Stimulated activated naive CD8-positive, alpha-beta T cell treated with anti-CD3 and anti-CD28 coated beads, Interleukin-15, Interleukin-2, amounts not matched to agents 100 ng/mL and 50 ng/mL, for 24 hours (primary cell): Measurements from ENCODE around the gene CFAP45.

ENCODE experiments used
- H3K27ac Mint-ChIP-seq: one replicate; pipeline ENCODE4 v1.8.0; 2021; ENCODE audit warnings: mild to moderate bottlenecking, mixed read lengths
- H3K27me3 Mint-ChIP-seq: one replicate; pipeline ENCODE4 v1.8.0; 2021; ENCODE audit warnings: mixed read lengths
- H3K36me3 Mint-ChIP-seq: one replicate; pipeline ENCODE4 v1.8.0; 2021; ENCODE audit warnings: low read depth, mixed read lengths
- H3K4me1 Mint-ChIP-seq: one replicate; pipeline ENCODE4 v1.8.0; 2021; ENCODE audit warnings: low read depth, mixed read lengths
- H3K4me3 Mint-ChIP-seq: one replicate; pipeline ENCODE4 v1.8.0; 2021; ENCODE audit warnings: mild to moderate bottlenecking, mixed read lengths
- H3K9me3 Mint-ChIP-seq: one replicate; pipeline ENCODE4 v1.8.0; 2021; ENCODE audit warnings: mixed read lengths

The CFAP45 gene

GRCh38 chr1:159848326-159848725 lies 51.6 kb downstream of the CFAP45 start:
- Mint-ChIP-seq H3K36me3 (no peaks in the 10 kb centered on the region), H3K27me3 (no peaks in the 10 kb centered on the region), H3K4me3 (no peak overlapping the region), H3K9me3 (no peaks in the 10 kb centered on the region), H3K27ac (no peak overlapping the region), H3K4me1 (no peaks in the 10 kb centered on the region)

DNA sequence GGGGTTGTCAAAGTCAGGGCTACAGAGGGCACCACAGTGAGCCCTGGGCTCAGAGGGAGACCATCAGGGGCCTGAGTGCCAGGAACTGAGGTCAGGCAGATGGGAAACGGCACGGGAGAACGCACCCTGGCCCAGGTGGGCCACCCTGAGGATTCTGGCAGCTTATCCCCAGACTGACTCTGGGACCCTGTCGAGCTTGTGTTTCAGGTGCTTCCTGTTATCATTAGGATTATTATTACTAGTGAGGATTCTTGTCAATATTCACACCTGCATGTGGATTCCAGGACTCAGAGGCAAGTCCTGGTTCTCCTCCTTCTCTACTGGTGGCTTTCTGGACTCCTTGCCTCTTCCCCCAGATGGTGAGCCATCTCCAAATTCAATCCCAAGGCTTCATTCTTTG lies 52.7 kb downstream of the CFAP45 start:
- H3K4me1 Mint-ChIP-seq = no peaks in the 10 kb centered on the region
- no peak overlapping the region for H3K27ac Mint-ChIP-seq
- H3K9me3 Mint-ChIP-seq = no peaks in the 10 kb centered on the region
- H3K36me3 Mint-ChIP-seq = no peaks in the 10 kb centered on the region
- H3K27me3 Mint-ChIP-seq = no peaks in the 10 kb centered on the region
- no peak overlapping the region for H3K4me3 Mint-ChIP-seq

- no peak overlapping the region for H3K27ac Mint-ChIP-seq
- H3K4me1 Mint-ChIP-seq = no peaks in the 10 kb centered on the region
- no peaks in the 10 kb centered on the region for H3K9me3 Mint-ChIP-seq
- no peak overlapping the region for H3K4me3 Mint-ChIP-seq
- H3K27me3 Mint-ChIP-seq = no peaks in the 10 kb centered on the region
- no peaks in the 10 kb centered on the region for H3K36me3 Mint-ChIP-seq
These were observed 54.0 kb downstream of the CFAP45 start for GRCh38 chr1:159845751-159846629.

DNA sequence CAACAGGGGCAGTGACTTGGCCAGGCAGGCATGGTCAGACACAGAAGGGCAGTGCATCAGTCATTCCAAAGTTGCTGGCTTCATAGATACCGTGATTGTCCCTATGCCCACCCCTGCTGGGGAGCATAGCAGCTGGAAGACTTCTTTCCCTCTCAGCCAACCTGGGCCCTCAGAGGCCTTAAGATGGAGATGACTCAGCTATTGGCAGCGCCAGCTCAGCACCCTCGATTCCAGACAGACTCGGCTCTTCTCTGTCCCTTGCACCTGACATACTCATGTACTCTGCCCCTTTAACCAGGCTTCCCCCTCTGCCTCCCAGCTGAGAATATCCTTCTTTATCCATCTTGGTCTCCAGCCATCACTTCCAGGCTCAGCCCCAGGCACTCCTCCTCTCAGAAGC lies 56.5 kb downstream of the CFAP45 start:
- Mint-ChIP-seq H3K4me1 (peaks cover 16% of the 10 kb centered on the region), H3K36me3 (no peaks in the 10 kb centered on the region), H3K4me3 (no peak overlapping the region), H3K27me3 (no peaks in the 10 kb centered on the region), H3K9me3 (no peaks in the 10 kb centered on the region), H3K27ac (no peak overlapping the region)

GRCh38 chr1:159841749-159842148 lies 58.2 kb downstream of the CFAP45 start:
- Mint-ChIP-seq H3K4me1 (peaks cover 22% of the 10 kb centered on the region), H3K9me3 (no peaks in the 10 kb centered on the region), H3K4me3 (no peak overlapping the region), H3K27me3 (no peaks in the 10 kb centered on the region), H3K27ac (no peak overlapping the region), H3K36me3 (no peaks in the 10 kb centered on the region)

DNA sequence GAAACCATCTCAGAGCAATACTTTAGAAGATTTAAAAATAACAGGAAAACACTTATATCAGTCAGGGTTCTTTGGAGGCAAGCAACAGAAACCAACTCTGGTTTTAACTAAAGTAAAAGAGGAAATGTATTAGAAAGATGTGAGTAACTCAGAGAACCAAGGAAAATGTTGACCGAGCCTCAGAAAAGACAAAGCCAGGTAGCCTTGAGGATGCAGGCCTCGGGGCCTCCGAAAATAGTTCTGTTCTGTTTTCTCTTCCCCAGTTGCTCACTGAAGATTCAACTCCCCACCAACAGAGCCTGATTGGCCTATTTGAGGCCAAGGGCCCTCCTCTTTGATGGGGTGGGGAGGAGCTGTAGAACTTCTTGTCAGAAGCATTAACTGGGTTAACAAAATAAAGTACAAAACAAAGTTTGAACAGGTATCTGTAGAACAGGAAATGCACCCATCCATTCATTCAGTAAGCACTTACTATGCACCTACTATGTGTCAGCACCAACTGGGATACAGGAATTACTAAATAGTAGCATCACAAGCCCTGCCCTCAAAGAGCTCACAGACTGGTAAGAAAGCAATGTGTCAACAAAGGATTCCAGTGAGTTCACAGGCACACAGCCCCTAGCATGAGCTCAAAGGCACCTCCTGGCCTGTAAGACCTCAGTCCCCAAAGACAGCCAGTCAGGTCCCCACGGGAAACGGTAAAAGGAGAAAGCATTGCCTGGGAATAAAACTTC lies 60.7 kb downstream of the CFAP45 start:
- Mint-ChIP-seq H3K9me3 (no peaks in the 10 kb centered on the region), H3K36me3 (no peaks in the 10 kb centered on the region), H3K27ac (peak overlapping the region; percentile 23)

DNA sequence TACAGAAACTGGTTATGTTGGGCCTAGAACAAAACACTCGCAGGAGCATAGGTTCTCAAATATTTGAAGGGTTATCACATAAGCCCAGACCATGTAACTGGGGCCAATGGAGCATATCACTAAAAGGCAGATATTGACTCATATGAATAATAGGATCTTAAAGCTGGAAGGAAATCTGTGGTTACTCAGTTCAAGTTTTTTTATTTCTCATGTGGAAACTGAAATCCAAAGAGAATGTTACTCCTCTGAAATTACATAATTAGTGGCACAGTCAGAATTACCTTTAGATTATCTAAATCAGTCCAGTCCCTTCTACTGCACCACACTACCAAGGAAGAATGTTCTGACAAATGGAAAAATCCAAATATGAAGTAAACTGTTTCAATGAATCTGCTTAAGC lies 61.2 kb downstream of the CFAP45 start:
- Mint-ChIP-seq H3K27me3 (no peaks in the 10 kb centered on the region), H3K4me1 (peaks cover 22% of the 10 kb centered on the region), H3K9me3 (no peaks in the 10 kb centered on the region), H3K27ac (peak overlapping the region; percentile 23), H3K36me3 (no peaks in the 10 kb centered on the region), H3K4me3 (no peak overlapping the region)

More for the DNA sequence above, 60.7 kb downstream of the CFAP45 start:
- Mint-ChIP-seq H3K27me3 (no peaks in the 10 kb centered on the region), H3K4me3 (no peak overlapping the region), H3K4me1 (peaks cover 22% of the 10 kb centered on the region)

GRCh38 chr1:159835862-159836525 lies 64.0 kb downstream of the CFAP45 start:
- Mint-ChIP-seq H3K4me3 (no peak overlapping the region), H3K4me1 (peaks cover 22% of the 10 kb centered on the region), H3K27ac (no peak overlapping the region), H3K27me3 (no peaks in the 10 kb centered on the region), H3K36me3 (no peaks in the 10 kb centered on the region), H3K9me3 (no peaks in the 10 kb centered on the region)

DNA sequence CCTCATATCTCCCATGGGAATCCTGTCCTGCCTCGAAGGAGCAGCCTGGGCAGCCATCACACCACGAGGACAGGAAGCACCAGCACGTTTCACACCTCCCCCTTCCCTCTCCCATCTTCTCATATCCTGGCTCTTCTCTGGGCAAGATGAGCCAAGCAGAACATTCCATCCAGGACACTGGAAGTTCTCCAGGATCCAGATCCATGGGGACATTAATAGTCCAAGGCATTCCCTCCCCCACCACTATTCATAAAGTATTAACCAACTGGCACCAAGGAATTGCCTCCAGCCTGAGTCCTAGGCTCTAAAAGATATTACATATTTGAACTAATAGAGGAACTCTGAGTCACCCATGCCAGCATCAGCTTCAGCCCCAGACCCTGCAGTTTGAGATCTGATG lies 64.6 kb downstream of the CFAP45 start:
- no peaks in the 10 kb centered on the region for H3K36me3 Mint-ChIP-seq
- no peaks in the 10 kb centered on the region for H3K9me3 Mint-ChIP-seq
- H3K27ac Mint-ChIP-seq = no peak overlapping the region
- peaks cover 22% of the 10 kb centered on the region for H3K4me1 Mint-ChIP-seq
- H3K27me3 Mint-ChIP-seq = no peaks in the 10 kb centered on the region
- H3K4me3 Mint-ChIP-seq = no peak overlapping the region

- peaks cover 20% of the 10 kb centered on the region for H3K4me1 Mint-ChIP-seq
- H3K36me3 Mint-ChIP-seq = no peaks in the 10 kb centered on the region
- no peaks in the 10 kb centered on the region for H3K9me3 Mint-ChIP-seq
- H3K4me3 Mint-ChIP-seq = no peak overlapping the region
- H3K27me3 Mint-ChIP-seq = no peaks in the 10 kb centered on the region
- H3K27ac Mint-ChIP-seq = no peak overlapping the region
These were observed 67.7 kb downstream of the CFAP45 start for GRCh38 chr1:159832309-159832708.

DNA sequence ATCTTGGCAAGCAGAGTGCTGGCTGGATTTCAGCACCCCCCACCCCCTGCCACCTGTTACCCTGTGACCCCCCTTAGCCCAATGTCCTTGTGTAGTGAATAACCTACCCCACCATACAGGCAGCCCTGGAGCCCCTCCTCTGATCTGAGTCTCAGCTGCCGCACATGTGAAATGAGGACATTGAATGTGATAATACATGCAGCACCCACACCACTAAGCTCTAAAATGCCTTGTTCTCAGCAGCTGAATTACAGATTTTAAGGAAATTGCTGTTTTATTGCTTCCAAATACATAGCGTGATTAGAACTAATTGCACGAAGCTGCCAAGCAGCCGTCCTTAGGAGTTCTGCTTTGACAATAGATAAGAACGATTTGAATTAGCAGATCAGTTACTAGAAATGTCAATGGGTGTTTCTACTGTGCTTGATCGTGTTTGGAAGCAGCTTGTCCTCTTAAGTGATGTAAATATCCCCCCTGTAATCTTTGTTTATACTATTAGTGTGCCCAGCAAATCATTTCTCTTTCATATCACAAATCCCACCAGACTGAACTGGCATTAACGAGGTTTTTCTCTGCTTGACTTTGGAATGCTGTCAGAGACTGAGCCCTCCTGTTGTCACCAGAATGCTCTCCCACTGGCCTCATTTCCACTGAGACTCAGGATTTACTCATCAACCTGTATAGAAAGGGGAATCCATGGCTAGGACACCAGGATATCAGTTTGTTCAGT lies 68.4 kb downstream of the CFAP45 start:
- no peaks in the 10 kb centered on the region for H3K9me3 Mint-ChIP-seq
- no peaks in the 10 kb centered on the region for H3K36me3 Mint-ChIP-seq
- no peak overlapping the region for H3K27ac Mint-ChIP-seq
- no peaks in the 10 kb centered on the region for H3K27me3 Mint-ChIP-seq
- H3K4me3 Mint-ChIP-seq = no peak overlapping the region
- H3K4me1 Mint-ChIP-seq = peaks cover 27% of the 10 kb centered on the region

- Mint-ChIP-seq H3K36me3 (no peaks in the 10 kb centered on the region), H3K9me3 (no peaks in the 10 kb centered on the region), H3K4me3 (no peak overlapping the region), H3K27me3 (no peaks in the 10 kb centered on the region), H3K27ac (no peak overlapping the region), H3K4me1 (peaks cover 36% of the 10 kb centered on the region)
These were observed 69.2 kb downstream of the CFAP45 start for GRCh38 chr1:159830722-159831121.

DNA sequence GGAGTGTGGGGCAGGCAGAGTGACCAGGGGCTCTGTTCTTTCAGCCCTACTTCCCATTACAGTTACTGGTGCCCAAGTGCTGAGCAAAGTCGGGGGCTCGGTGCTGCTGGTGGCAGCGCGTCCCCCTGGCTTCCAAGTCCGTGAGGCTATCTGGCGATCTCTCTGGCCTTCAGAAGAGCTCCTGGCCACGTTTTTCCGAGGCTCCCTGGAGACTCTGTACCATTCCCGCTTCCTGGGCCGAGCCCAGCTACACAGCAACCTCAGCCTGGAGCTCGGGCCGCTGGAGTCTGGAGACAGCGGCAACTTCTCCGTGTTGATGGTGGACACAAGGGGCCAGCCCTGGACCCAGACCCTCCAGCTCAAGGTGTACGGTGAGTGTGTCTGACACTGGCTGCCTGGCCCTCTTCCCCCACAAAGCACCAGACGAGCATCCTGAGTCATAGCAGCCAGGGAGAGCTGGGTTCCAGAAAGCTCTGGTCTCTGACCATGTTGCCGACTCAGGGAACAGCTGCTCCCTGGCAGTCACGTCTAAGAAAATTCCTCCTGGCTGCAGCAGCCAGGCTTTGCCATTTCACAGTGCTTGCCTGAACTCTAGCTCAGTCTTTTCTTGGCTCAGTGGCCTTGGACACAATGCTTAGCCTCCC lies 70.0 kb downstream of the CFAP45 start:
- Mint-ChIP-seq H3K4me3 (no peak overlapping the region), H3K27ac (no peak overlapping the region), H3K27me3 (no peaks in the 10 kb centered on the region), H3K36me3 (no peaks in the 10 kb centered on the region), H3K9me3 (no peaks in the 10 kb centered on the region), H3K4me1 (peaks cover 44% of the 10 kb centered on the region)

DNA sequence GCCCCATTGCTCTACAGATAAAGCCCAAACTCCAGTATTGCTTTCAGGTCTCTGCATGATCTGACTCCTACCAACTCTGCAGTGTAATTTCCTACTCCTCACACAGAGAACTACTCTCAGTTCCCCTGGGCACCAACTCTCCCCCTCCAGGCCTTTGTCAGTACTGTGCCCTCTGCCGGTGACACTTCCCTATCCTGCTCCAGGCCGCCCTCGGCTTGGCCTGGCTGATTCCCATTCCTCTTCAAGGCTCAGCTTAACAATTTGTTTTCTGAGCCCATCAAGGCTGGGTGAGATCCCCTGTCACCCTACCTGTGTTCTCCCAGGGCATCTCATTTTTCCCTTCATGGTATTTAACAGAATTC lies 70.7 kb downstream of the CFAP45 start:
- Mint-ChIP-seq H3K4me1 (peaks cover 51% of the 10 kb centered on the region), H3K27me3 (no peaks in the 10 kb centered on the region), H3K27ac (no peak overlapping the region), H3K9me3 (no peaks in the 10 kb centered on the region), H3K4me3 (no peak overlapping the region), H3K36me3 (no peaks in the 10 kb centered on the region)
